Trophoblast cell (in vitro differentiated cells and primary cell): ENCODE measurements around the gene TNNI3K.

Source experiments
- DNase-seq, 2 donors: peaks; one replicate each; pipeline ENCODE4 v3.0.0-alpha.2; 2016
- H2AFZ ChIP-seq: 2 replicates; pipeline ENCODE4 v1.6.1; 2013; ENCODE audit warnings: low read length, moderate library complexity, mild to moderate bottlenecking; ENCODE audit not compliant: insufficient read depth, poor library complexity
- H2AK5ac ChIP-seq: 2 replicates; pipeline ENCODE4 v1.6.1; 2013; ENCODE audit warnings: mild to moderate bottlenecking, low read length
- H2BK120ac ChIP-seq: 2 replicates; pipeline ENCODE4 v1.6.1; 2013; ENCODE audit warnings: low read length, mild to moderate bottlenecking, moderate library complexity; ENCODE audit not compliant: insufficient read depth, poor library complexity
- H2BK12ac ChIP-seq: 2 replicates; pipeline ENCODE4 v1.6.1; 2013; ENCODE audit warnings: mild to moderate bottlenecking, low read length, moderate library complexity
- H2BK5ac ChIP-seq: 2 replicates; pipeline ENCODE4 v1.6.1; 2013; ENCODE audit warnings: low read length, low read depth, moderate library complexity, mild to moderate bottlenecking; ENCODE audit not compliant: poor library complexity
- H3K14ac ChIP-seq: 2 replicates; pipeline ENCODE4 v1.6.1; 2013; ENCODE audit warnings: mild to moderate bottlenecking, low read length
- H3K18ac ChIP-seq: 2 replicates; pipeline ENCODE4 v1.6.1; 2013; ENCODE audit warnings: mild to moderate bottlenecking, low read length
- H3K23ac ChIP-seq: 2 replicates; pipeline ENCODE4 v1.6.1; 2013; ENCODE audit warnings: low read length
- H3K27ac ChIP-seq: 2 replicates; pipeline ENCODE4 v1.5.1; 2013; ENCODE audit warnings: low read depth, mild to moderate bottlenecking, inconsistent platforms, low read length, moderate library complexity
- H3K27me3 ChIP-seq: 2 replicates; pipeline ENCODE4 v1.6.1; 2013; ENCODE audit warnings: inconsistent platforms, mild to moderate bottlenecking, low read length, moderate library complexity; ENCODE audit not compliant: insufficient read depth
- H3K36me3 ChIP-seq, 2 experiments: 1 replicate in 1 of 2; 2 replicates in 1 of 2; pipeline ENCODE4 v1.6.1; 2013; ENCODE audit warnings: low read length in 2 of 2, mild to moderate bottlenecking in 2 of 2, moderate library complexity in 1 of 2; ENCODE audit not compliant: insufficient read depth in 2 of 2, control insufficient read depth in 1 of 2
- H3K4ac ChIP-seq: 2 replicates; pipeline ENCODE4 v1.6.1; 2013; ENCODE audit warnings: low read depth, mild to moderate bottlenecking, low read length, moderate library complexity
- H3K4me1 ChIP-seq, 2 experiments: 1 replicate in 1 of 2; 2 replicates in 1 of 2; pipeline ENCODE4 v1.6.1; 2013; ENCODE audit warnings: low read length in 2 of 2, mild to moderate bottlenecking in 2 of 2, moderate library complexity in 1 of 2; ENCODE audit not compliant: insufficient read depth in 2 of 2, control insufficient read depth in 1 of 2
- H3K4me2 ChIP-seq: 2 replicates; pipeline ENCODE4 v1.6.1; 2013; ENCODE audit warnings: inconsistent platforms, mild to moderate bottlenecking, low read length, moderate library complexity
- H3K4me3 ChIP-seq: 2 replicates; pipeline ENCODE4 v1.5.1; 2013; ENCODE audit warnings: mild to moderate bottlenecking, low read depth, low read length, inconsistent platforms
- H3K79me1 ChIP-seq: one replicate; pipeline ENCODE4 v1.6.1; 2013; ENCODE audit warnings: low read length
- H3K79me2 ChIP-seq: 2 replicates; pipeline ENCODE4 v1.6.1; 2013; ENCODE audit warnings: low read length, mild to moderate bottlenecking; ENCODE audit not compliant: control insufficient read depth, insufficient read depth, poor library complexity
- H3K9ac ChIP-seq: 2 replicates; pipeline ENCODE4 v1.6.1; 2013; ENCODE audit warnings: mild to moderate bottlenecking, low read length
- H3K9me3 ChIP-seq: 2 replicates; pipeline ENCODE4 v1.6.1; 2013; ENCODE audit warnings: low read depth, mild to moderate bottlenecking, control low read depth, inconsistent platforms, low read length; ENCODE audit not compliant: insufficient read depth
- H4K12ac ChIP-seq: 2 replicates; pipeline ENCODE4 v1.6.1; 2013; ENCODE audit warnings: low read depth, mild to moderate bottlenecking, low read length, moderate library complexity
- H4K8ac ChIP-seq: 2 replicates; pipeline ENCODE4 v1.6.1; 2013; ENCODE audit warnings: low read depth, mild to moderate bottlenecking, low read length, moderate library complexity
- H4K91ac ChIP-seq: one replicate; pipeline ENCODE4 v1.6.1; 2013; ENCODE audit warnings: low read depth, mild to moderate bottlenecking, low read length, moderate library complexity
- WGBS: extraction: QIAGEN DNeasy Blood & Tissue Kit; methylation state at CpG from one replicate; pipeline ENCODE4 v1.1.7; 2013; ENCODE audit warnings: missing lambda C conversion rate; ENCODE audit not compliant: insufficient read length, insufficient coverage; ENCODE audit errors: extremely low coverage; 5-methylcytosine and 5-hydroxymethylcytosine counted together

Gene TNNI3K

DNA sequence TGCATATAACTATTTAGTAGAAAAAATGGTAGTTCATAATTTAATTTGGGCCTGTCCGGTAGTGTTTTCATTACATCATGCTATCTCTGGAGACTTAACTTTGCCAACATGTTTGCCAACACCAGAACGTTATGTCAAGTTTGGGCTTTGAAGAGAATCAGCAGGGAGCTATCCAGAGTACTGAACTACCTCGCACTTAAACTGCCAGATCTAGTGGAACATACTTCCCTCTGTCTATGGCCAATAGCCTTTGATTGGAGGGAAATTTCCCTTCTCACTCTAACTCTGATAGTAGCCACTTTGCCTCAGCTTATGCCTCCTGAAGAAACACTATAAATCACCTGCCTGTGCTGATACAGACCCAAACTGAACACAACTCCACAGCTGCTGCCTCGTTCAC lies 267.2 kb downstream of the TNNI3K start:
- no peaks in the 10 kb centered on the region for H3K27me3 ChIP-seq
- no peak overlapping the region for H3K14ac ChIP-seq
- no peak overlapping the region for H2AK5ac ChIP-seq
- no peak overlapping the region for H4K12ac ChIP-seq
- H4K8ac ChIP-seq, result no peak overlapping the region
- no peak overlapping the region for H2BK120ac ChIP-seq
- H3K18ac ChIP-seq, result no peak overlapping the region
- no peak overlapping the region for H3K23ac ChIP-seq
- no peak overlapping the region for H2BK12ac ChIP-seq
- H2BK5ac ChIP-seq, result no peak overlapping the region
- no peaks in the 10 kb centered on the region for H3K9me3 ChIP-seq
- H3K36me3 ChIP-seq, result no peaks in the 10 kb centered on the region
- no CpG with 5 or more reads among the region's 4 CpGs for WGBS
- no peaks in the 10 kb centered on the region for H3K79me1 ChIP-seq
- H3K4ac ChIP-seq, result no peak overlapping the region
- H3K9ac ChIP-seq, result no peak overlapping the region
- no peak overlapping the region for H3K4me2 ChIP-seq
- no peak overlapping the region for H4K91ac ChIP-seq
- peak; percentile 16 to 62 for DNase-seq
- H3K4me3 ChIP-seq, result no peak overlapping the region
- no peak overlapping the region for H3K27ac ChIP-seq
- no peak overlapping the region for H2AFZ ChIP-seq
- H3K79me2 ChIP-seq, result no peaks in the 10 kb centered on the region
- H3K4me1 ChIP-seq, result no peaks in the 10 kb centered on the region

- Histone ChIP-seq H3K14ac (no peak overlapping the region), H2AFZ (no peak overlapping the region), H3K79me1 (no peaks in the 10 kb centered on the region), H3K27ac (no peak overlapping the region), H4K12ac (no peak overlapping the region), H3K18ac (no peak overlapping the region), H2AK5ac (no peak overlapping the region), H3K23ac (no peak overlapping the region), H2BK120ac (no peak overlapping the region), H3K36me3 (no peaks in the 10 kb centered on the region), H3K4me3 (no peak overlapping the region), H3K4me2 (no peak overlapping the region), H4K91ac (no peak overlapping the region), H3K9me3 (no peaks in the 10 kb centered on the region), H3K9ac (no peak overlapping the region), H2BK12ac (no peak overlapping the region), H2BK5ac (no peak overlapping the region), H3K4ac (no peak overlapping the region), H4K8ac (no peak overlapping the region), H3K4me1 (no peaks in the 10 kb centered on the region), H3K79me2 (no peaks in the 10 kb centered on the region), H3K27me3 (no peaks in the 10 kb centered on the region)
- WGBS, result no CpG with 5 or more reads among the region's 2 CpGs
- DNase-seq, result no peak
These were observed 267.7 kb downstream of the TNNI3K start for GRCh38 chr1:74502858-74503257.

DNA sequence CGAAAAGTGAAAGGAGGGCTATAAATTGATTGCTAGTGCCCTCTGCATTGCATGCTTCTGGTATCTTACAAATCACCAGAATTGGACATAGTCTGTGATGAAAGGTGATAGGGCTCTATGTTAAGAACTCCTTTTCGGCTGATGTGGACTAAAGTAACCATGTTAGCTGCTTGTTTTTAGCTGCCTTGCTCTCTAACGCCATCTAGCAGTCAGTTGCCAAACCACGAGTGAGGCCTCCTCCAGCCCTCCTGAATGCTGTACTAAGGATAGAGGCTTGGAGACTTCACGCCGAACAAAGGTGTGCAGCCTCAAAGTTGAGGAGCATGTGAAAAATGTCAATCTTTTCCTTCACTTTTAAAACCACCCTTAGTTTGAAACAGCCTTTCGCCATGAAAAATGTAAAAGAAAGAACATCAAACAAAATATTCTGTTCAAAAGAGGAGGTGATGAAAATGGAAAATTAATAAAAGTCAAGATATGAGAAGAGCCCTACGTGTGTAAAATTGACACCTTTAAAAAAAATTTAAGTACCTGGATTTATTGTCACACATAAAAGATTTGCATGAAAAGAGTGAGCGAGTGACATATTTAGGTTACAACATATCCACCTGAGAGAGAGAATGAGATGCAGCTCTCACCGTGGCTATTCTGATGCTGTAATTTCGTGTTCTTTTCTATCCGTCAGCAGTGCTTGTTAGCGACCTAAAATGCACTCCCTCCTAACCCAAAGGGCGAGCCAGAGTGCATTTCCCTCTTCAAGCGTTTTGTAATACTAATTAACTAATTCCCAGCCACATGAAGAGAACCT lies 269.1 kb downstream of the TNNI3K start:
- Histone ChIP-seq H3K4me2 (no peak overlapping the region), H3K79me2 (no peaks in the 10 kb centered on the region), H3K36me3 (no peaks in the 10 kb centered on the region), H3K23ac (no peak overlapping the region), H3K4me1 (no peaks in the 10 kb centered on the region), H3K18ac (no peak overlapping the region), H3K4me3 (no peak overlapping the region), H3K9me3 (no peaks in the 10 kb centered on the region), H3K14ac (no peak overlapping the region), H4K12ac (no peak overlapping the region), H3K9ac (no peak overlapping the region), H4K91ac (no peak overlapping the region), H2BK12ac (no peak overlapping the region), H2BK5ac (no peak overlapping the region), H3K4ac (no peak overlapping the region), H3K27me3 (no peaks in the 10 kb centered on the region), H4K8ac (no peak overlapping the region), H3K27ac (no peak overlapping the region), H2BK120ac (no peak overlapping the region), H3K79me1 (no peaks in the 10 kb centered on the region), H2AFZ (no peak overlapping the region), H2AK5ac (no peak overlapping the region)
- DNase-seq, result peak; percentile 57 to 80
- WGBS, result no CpG with 5 or more reads among the region's 15 CpGs

DNA sequence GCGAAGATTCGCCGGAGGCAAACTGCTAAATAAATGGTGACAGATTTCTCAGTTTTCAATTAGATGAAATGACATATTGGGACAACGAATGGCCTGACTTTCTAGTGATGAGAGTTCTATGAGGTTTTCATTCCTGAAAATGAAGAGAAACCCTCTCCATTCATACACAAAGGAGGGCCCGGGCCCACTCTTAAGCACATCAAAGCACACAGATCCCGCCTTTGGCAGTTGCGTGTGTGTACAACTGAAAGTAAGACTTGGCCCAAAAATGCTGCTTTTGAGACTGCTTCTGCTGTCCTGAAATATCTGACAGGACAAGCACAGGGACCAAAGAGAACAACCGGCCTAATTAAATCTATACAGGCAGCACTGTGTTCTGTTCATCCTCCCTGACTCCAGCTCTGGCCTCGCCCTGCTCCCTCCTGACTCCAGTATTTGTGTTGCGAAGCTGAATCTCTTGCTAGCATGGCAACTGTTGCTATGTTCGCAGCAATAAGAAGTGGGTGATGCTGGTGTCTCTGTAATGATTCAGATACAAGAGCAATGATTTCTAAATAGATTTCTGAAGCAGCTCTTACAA lies 269.8 kb downstream of the TNNI3K start:
- Histone ChIP-seq H2AFZ (no peak overlapping the region), H2BK12ac (no peak overlapping the region), H3K23ac (no peak overlapping the region), H3K4me3 (no peak overlapping the region), H3K4me1 (no peaks in the 10 kb centered on the region), H3K14ac (no peak overlapping the region), H2BK5ac (no peak overlapping the region), H3K18ac (no peak overlapping the region), H3K36me3 (no peaks in the 10 kb centered on the region), H4K12ac (no peak overlapping the region), H2BK120ac (no peak overlapping the region), H3K79me1 (no peaks in the 10 kb centered on the region), H3K79me2 (no peaks in the 10 kb centered on the region), H3K9ac (no peak overlapping the region), H4K91ac (no peak overlapping the region), H3K27ac (no peak overlapping the region), H2AK5ac (no peak overlapping the region), H3K4me2 (no peak overlapping the region), H3K4ac (no peak overlapping the region), H3K27me3 (no peaks in the 10 kb centered on the region), H4K8ac (no peak overlapping the region), H3K9me3 (no peaks in the 10 kb centered on the region)
- DNase-seq, result peak; percentile 67 to 71
- WGBS, result no CpG with 5 or more reads among the region's 11 CpGs
